HL-60 (cell line): Measurements from ENCODE around the gene SEC22C.

ENCODE experiments used
- DNase-seq, 2 experiments: peaks; one replicate each; pipeline ENCODE4 v3.0.0-alpha.2; 2010 to 2020; ENCODE audit warnings: low read depth in 1 of 2, low spot score in 1 of 2
- H3K27ac ChIP-seq: fragments of 250-450 bp; sonication (Bioruptor Pico); replicated peaks from 2 replicates; pipeline ENCODE4 v1.5.1; 2020; ENCODE audit warnings: mild to moderate bottlenecking, moderate library complexity
- H3K27me3 ChIP-seq: fragments of 250-450 bp; sonication (Bioruptor Pico); 2 replicates; pipeline ENCODE4 v1.5.1; 2021; ENCODE audit warnings: mild to moderate bottlenecking, moderate library complexity; ENCODE audit not compliant: insufficient read depth, poor library complexity, severe bottlenecking
- H3K4me3 ChIP-seq: replicated peaks from 2 replicates; pipeline ENCODE4 v1.5.1; 2011; ENCODE audit warnings: mild to moderate bottlenecking, control low read depth, low read length; ENCODE audit not compliant: insufficient read depth
- CTCF ChIP-seq: IDR thresholded peaks from one replicate; pipeline ENCODE4 v1.5.1; 2011; ENCODE audit warnings: low read length, control low read depth, inconsistent platforms; ENCODE audit not compliant: insufficient read depth
- GABPA ChIP-seq: IDR thresholded peaks from 2 replicates; pipeline ENCODE4 v1.6.1; 2012; ENCODE audit warnings: low read depth
- POLR2AphosphoS5 ChIP-seq: IDR thresholded peaks from 2 replicates; pipeline ENCODE4 v1.6.1; 2012; ENCODE audit warnings: low read depth
- REST ChIP-seq: IDR thresholded peaks from 2 replicates; pipeline ENCODE4 v1.6.1; 2012; ENCODE audit warnings: low read depth; ENCODE audit not compliant: insufficient replicate concordance
- SPI1 ChIP-seq: IDR thresholded peaks from 2 replicates; pipeline ENCODE4 v1.6.1; 2012; ENCODE audit warnings: low read depth, mild to moderate bottlenecking, borderline replicate concordance

The SEC22C gene

GRCh38 chr3:42525212-42525611, 56.6 kb downstream of the SEC22C start:
- no peak for TF ChIP-seq GABPA
- TF ChIP-seq CTCF, result no peak
- no peak for TF ChIP-seq REST
- TF ChIP-seq SPI1, result no peak
- no peak for TF ChIP-seq POLR2AphosphoS5
- H3K27ac ChIP-seq, result no peak overlapping the region
- no peak for DNase-seq
- no peak overlapping the region for H3K4me3 ChIP-seq
- H3K27me3 ChIP-seq, result no peaks in the 10 kb centered on the region

- no peak for DNase-seq
These were observed 57.0 kb downstream of the SEC22C start for GRCh38 chr3:42524751-42525150.

GRCh38 chr3:42520906-42521305, 60.9 kb downstream of the SEC22C start:
- DNase-seq, result no peak
- H3K4me3 ChIP-seq, result no peak overlapping the region
- no peak for TF ChIP-seq GABPA
- TF ChIP-seq POLR2AphosphoS5, result no peak
- no peak for TF ChIP-seq CTCF
- no peak for TF ChIP-seq REST
- no peak for TF ChIP-seq SPI1
- H3K27ac ChIP-seq, result no peak overlapping the region
- no peaks in the 10 kb centered on the region for H3K27me3 ChIP-seq

More at GRCh38 chr3:42524751-42525150, 57.0 kb downstream of the SEC22C start:
- H3K27me3 ChIP-seq, result no peaks in the 10 kb centered on the region
- no peak for TF ChIP-seq REST
- no peak for TF ChIP-seq POLR2AphosphoS5
- TF ChIP-seq CTCF, result no peak
- no peak for TF ChIP-seq SPI1
- TF ChIP-seq GABPA, result no peak
- no peak overlapping the region for H3K4me3 ChIP-seq
- H3K27ac ChIP-seq, result no peak overlapping the region
